Ishikawa (cell line): ENCODE results near the gene PRDM16.

Source experiments
- EP300 ChIP-seq: IDR thresholded peaks from 2 replicates; pipeline ENCODE4 v1.6.1; 2012; ENCODE audit warnings: borderline replicate concordance
- FOXM1 ChIP-seq: IDR thresholded peaks from 2 replicates; pipeline ENCODE4 v1.6.1; 2012; ENCODE audit warnings: low read depth, borderline replicate concordance
- MAX ChIP-seq: IDR thresholded peaks from 2 replicates; pipeline ENCODE4 v1.6.1; 2012
- RAD21 ChIP-seq: IDR thresholded peaks from 2 replicates; pipeline ENCODE4 v1.6.1; 2012; ENCODE audit warnings: low read depth

- TF ChIP-seq MAX (no peak), EP300 (no peak), FOXM1 (no peak), RAD21 (no peak)
Measured at GRCh38 chr1:3357526-3358297, 288.7 kb downstream of the PRDM16 start.
